ENCODE results near the gene OLFM4.

The OLFM4 gene

GRCh38 chr13:53028063-53028462, 550 bp upstream of the OLFM4 start:
- H3K9me3 Mint-ChIP-seq = no peaks in the 10 kb centered on the region
- H3K27ac Mint-ChIP-seq = no peak overlapping the region

GRCh38 chr13:53032849-53033248, 4.2 kb downstream of the OLFM4 start:
- Mint-ChIP-seq H3K4me3 (no peak overlapping the region), H3K27me3 (peaks cover 3% of the 10 kb centered on the region), H3K36me3 (no peaks in the 10 kb centered on the region), H3K27ac (no peak overlapping the region), H3K9me3 (no peaks in the 10 kb centered on the region), H3K4me1 (no peaks in the 10 kb centered on the region)
- ATAC-seq (ENCODE audit: low read depth) = no peak
- no peak for DNase-seq (ENCODE audit: low spot score in 2 of 2)

More at GRCh38 chr13:53028063-53028462, 550 bp upstream of the OLFM4 start:
- ATAC-seq (ENCODE audit: low read depth) (no peak), DNase-seq (ENCODE audit: low spot score in 2 of 2) (no peak)
- Mint-ChIP-seq H3K4me1 (no peaks in the 10 kb centered on the region), H3K27me3 (peaks cover 6% of the 10 kb centered on the region), H3K36me3 (no peaks in the 10 kb centered on the region), H3K4me3 (no peak overlapping the region)

GRCh38 chr13:53038993-53039392, 10.4 kb downstream of the OLFM4 start:
- H3K9me3 Mint-ChIP-seq = no peaks in the 10 kb centered on the region
- no peak overlapping the region for H3K4me3 Mint-ChIP-seq
- no peak overlapping the region for H3K27ac Mint-ChIP-seq
- H3K4me1 Mint-ChIP-seq = peaks cover 2% of the 10 kb centered on the region
- DNase-seq (ENCODE audit: low spot score in 2 of 2) (no peak), ATAC-seq (ENCODE audit: low read depth) (no peak)
- H3K36me3 Mint-ChIP-seq = no peaks in the 10 kb centered on the region
- H3K27me3 Mint-ChIP-seq = peaks cover 5% of the 10 kb centered on the region

GRCh38 chr13:53041968-53042516, 13.4 kb downstream of the OLFM4 start:
- ATAC-seq (ENCODE audit: low read depth) (no peak), DNase-seq (ENCODE audit: low spot score in 2 of 2) (no peak)
- H3K27ac Mint-ChIP-seq = no peak overlapping the region
- peaks cover 2% of the 10 kb centered on the region for H3K27me3 Mint-ChIP-seq
- H3K4me1 Mint-ChIP-seq = peaks cover 2% of the 10 kb centered on the region
- no peaks in the 10 kb centered on the region for H3K36me3 Mint-ChIP-seq
- no peak overlapping the region for H3K4me3 Mint-ChIP-seq
- no peaks in the 10 kb centered on the region for H3K9me3 Mint-ChIP-seq

- Mint-ChIP-seq H3K27ac (no peak overlapping the region), H3K9me3 (no peaks in the 10 kb centered on the region), H3K4me3 (no peak overlapping the region), H3K36me3 (no peaks in the 10 kb centered on the region), H3K4me1 (peaks cover 2% of the 10 kb centered on the region), H3K27me3 (peaks cover 2% of the 10 kb centered on the region)
- DNase-seq (ENCODE audit: low spot score in 2 of 2) (no peak), ATAC-seq (ENCODE audit: low read depth) (no peak)
Measured at GRCh38 chr13:53042877-53043276, 14.3 kb downstream of the OLFM4 start.

GRCh38 chr13:53043398-53043797, 14.8 kb downstream of the OLFM4 start:
- ATAC-seq (ENCODE audit: low read depth) (no peak), DNase-seq (ENCODE audit: low spot score in 2 of 2) (no peak)
- Mint-ChIP-seq H3K27me3 (peaks cover 2% of the 10 kb centered on the region), H3K9me3 (no peaks in the 10 kb centered on the region), H3K4me1 (peaks cover 2% of the 10 kb centered on the region), H3K4me3 (no peak overlapping the region), H3K27ac (no peak overlapping the region), H3K36me3 (no peaks in the 10 kb centered on the region)

GRCh38 chr13:53045189-53045588, 16.6 kb downstream of the OLFM4 start:
- no peak for DNase-seq (ENCODE audit: low spot score in 2 of 2)
- Mint-ChIP-seq H3K27me3 (peaks cover 2% of the 10 kb centered on the region), H3K4me3 (no peak overlapping the region), H3K36me3 (no peaks in the 10 kb centered on the region), H3K27ac (no peak overlapping the region), H3K9me3 (no peaks in the 10 kb centered on the region), H3K4me1 (peaks cover 2% of the 10 kb centered on the region)
- ATAC-seq (ENCODE audit: low read depth) = no peak

GRCh38 chr13:53048880-53049279, 20.3 kb downstream of the OLFM4 start:
- Mint-ChIP-seq H3K36me3 (no peaks in the 10 kb centered on the region), H3K4me1 (no peaks in the 10 kb centered on the region), H3K27ac (no peak overlapping the region), H3K4me3 (no peak overlapping the region), H3K27me3 (no peaks in the 10 kb centered on the region), H3K9me3 (no peaks in the 10 kb centered on the region)
- DNase-seq (ENCODE audit: low spot score in 2 of 2) = no peak
- no peak for ATAC-seq (ENCODE audit: low read depth)

GRCh38 chr13:53050151-53050550, 21.5 kb downstream of the OLFM4 start:
- no peaks in the 10 kb centered on the region for H3K36me3 Mint-ChIP-seq
- DNase-seq (ENCODE audit: low spot score in 2 of 2) = no peak
- no peak overlapping the region for H3K4me3 Mint-ChIP-seq
- ATAC-seq (ENCODE audit: low read depth) = no peak
- H3K27ac Mint-ChIP-seq = no peak overlapping the region
- H3K9me3 Mint-ChIP-seq = no peaks in the 10 kb centered on the region
- H3K4me1 Mint-ChIP-seq = no peaks in the 10 kb centered on the region
- no peaks in the 10 kb centered on the region for H3K27me3 Mint-ChIP-seq

- Mint-ChIP-seq H3K27ac (no peak overlapping the region), H3K4me1 (no peaks in the 10 kb centered on the region), H3K36me3 (no peaks in the 10 kb centered on the region), H3K27me3 (peaks cover 3% of the 10 kb centered on the region), H3K9me3 (no peaks in the 10 kb centered on the region), H3K4me3 (no peak overlapping the region)
- DNase-seq (ENCODE audit: low spot score in 2 of 2) (no peak), ATAC-seq (ENCODE audit: low read depth) (no peak)
Measured at GRCh38 chr13:53052675-53053074, 24.1 kb downstream of the OLFM4 start.

- no peak overlapping the region for H3K4me3 Mint-ChIP-seq
Measured at GRCh38 chr13:53054569-53054968, 26.0 kb downstream of the OLFM4 start.

GRCh38 chr13:53058065-53058679, 29.6 kb downstream of the OLFM4 start:
- ATAC-seq (ENCODE audit: low read depth) = no peak
- no peak for DNase-seq (ENCODE audit: low spot score in 2 of 2)
- H3K36me3 Mint-ChIP-seq = no peaks in the 10 kb centered on the region
- H3K4me1 Mint-ChIP-seq = no peaks in the 10 kb centered on the region
- H3K4me3 Mint-ChIP-seq = no peak overlapping the region
- H3K27ac Mint-ChIP-seq = no peak overlapping the region
- H3K27me3 Mint-ChIP-seq = peaks cover 7% of the 10 kb centered on the region
- H3K9me3 Mint-ChIP-seq = no peaks in the 10 kb centered on the region

More at GRCh38 chr13:53054569-53054968, 26.0 kb downstream of the OLFM4 start:
- ATAC-seq (ENCODE audit: low read depth) (no peak), DNase-seq (ENCODE audit: low spot score in 2 of 2) (no peak)
- Mint-ChIP-seq H3K4me1 (no peaks in the 10 kb centered on the region), H3K36me3 (no peaks in the 10 kb centered on the region), H3K27ac (no peak overlapping the region), H3K9me3 (no peaks in the 10 kb centered on the region), H3K27me3 (peaks cover 3% of the 10 kb centered on the region)

GRCh38 chr13:53060840-53061490, 32.4 kb downstream of the OLFM4 start:
- Mint-ChIP-seq H3K4me3 (no peak overlapping the region), H3K36me3 (no peaks in the 10 kb centered on the region), H3K9me3 (no peaks in the 10 kb centered on the region), H3K27ac (no peak overlapping the region), H3K4me1 (no peaks in the 10 kb centered on the region), H3K27me3 (peaks cover 8% of the 10 kb centered on the region)
- DNase-seq (ENCODE audit: low spot score in 2 of 2) = no peak
- no peak for ATAC-seq (ENCODE audit: low read depth)

GRCh38 chr13:53064731-53065130, 36.1 kb downstream of the OLFM4 start:
- Mint-ChIP-seq H3K4me1 (no peaks in the 10 kb centered on the region), H3K27ac (no peak overlapping the region), H3K36me3 (no peaks in the 10 kb centered on the region), H3K4me3 (no peak overlapping the region), H3K9me3 (no peaks in the 10 kb centered on the region), H3K27me3 (peaks cover 12% of the 10 kb centered on the region)
- ATAC-seq (ENCODE audit: low read depth) (no peak), DNase-seq (ENCODE audit: low spot score in 2 of 2) (no peak)

GRCh38 chr13:53066411-53066810, 37.8 kb downstream of the OLFM4 start:
- Mint-ChIP-seq H3K36me3 (no peaks in the 10 kb centered on the region), H3K27ac (no peak overlapping the region), H3K27me3 (peaks cover 10% of the 10 kb centered on the region), H3K4me1 (no peaks in the 10 kb centered on the region), H3K9me3 (no peaks in the 10 kb centered on the region), H3K4me3 (no peak overlapping the region)
- ATAC-seq (ENCODE audit: low read depth) = no peak
- no peak for DNase-seq (ENCODE audit: low spot score in 2 of 2)
